Tibial nerve (tissue), 4 donors: ENCODE data around the gene FGF10.

Source experiments
- CTCF ChIP-seq, 5 experiments: fragments of 200-600 bp in 3 of 5; fragments of 450-650 bp in 2 of 5; sonication (generic) in 3 of 5; IDR thresholded peaks; one replicate each; pipeline ENCODE4 v1.5.1; 2016 to 2019; ENCODE audit warnings: antibody characterized with exemption in 5 of 5, mild to moderate bottlenecking in 3 of 5, moderate library complexity in 2 of 5
- EP300 ChIP-seq, 2 donors: sonication (generic); formaldehyde crosslinking; IDR thresholded peaks; one replicate each; pipeline ENCODE4 v1.6.1; 2017; ENCODE audit warnings: antibody characterized with exemption in 2 of 2, mild to moderate bottlenecking in 1 of 2
- POLR2A ChIP-seq, 2 donors: fragments of 450-650 bp; IDR thresholded peaks; one replicate each; pipeline ENCODE4 v1.6.1; 2017; ENCODE audit warnings: antibody characterized with exemption in 2 of 2, mild to moderate bottlenecking in 2 of 2, moderate library complexity in 2 of 2

- no peak for TF ChIP-seq CTCF (IDR thresholded peaks at IDR 0.05)
- no peak for TF ChIP-seq EP300 (IDR thresholded peaks at IDR 0.05)
- TF ChIP-seq POLR2A (IDR thresholded peaks at IDR 0.05), result no peak
Observed at GRCh38 chr5:44257221-44257620, 132.0 kb downstream of the FGF10 start.
